Measurements from ENCODE around the gene UBE2G2. TPM values are rescaled to one million over a fixed set of nuclear protein-coding genes. Genes with fewer than 3 reads are reported as not detected.

The UBE2G2 gene
- total and polyA plus RNA-seq, 7 experiments from 2014 or later = 50.7 to 150 (median 118) TPM

- Mint-ChIP-seq H3K4me3 (no peak overlapping the region), H3K27me3 (peaks cover 0 to 25% (median 0%) of the 10 kb centered on the region in 5 donors), H3K27ac (no peak overlapping the region), H3K9me3 (peaks cover 0 to 26% (median 0%) of the 10 kb centered on the region in 11 donors), H3K4me1 (peaks cover 0 to 9% (median 2%) of the 10 kb centered on the region in 7 donors), H3K36me3 (no peaks in the 10 kb centered on the region)
- ChIA-PET CTCF (interaction anchor here (1.4 kb wide), 1 partner anchor 226 kb away, joined by 3 read pairs; no protein-coding TSS in a partner anchor), POLR2A (no interaction called here)
- Histone ChIP-seq H3K27ac (ENCODE audit: low read depth, low read length) (no peak overlapping the region), H3K27me3 (ENCODE audit: control insufficient read depth in 2 of 2, insufficient read depth in 2 of 2, low read length in 2 of 2) (no peaks in the 10 kb centered on the region), H3K4me1 (ENCODE audit: control insufficient read depth in 2 of 2, insufficient read depth in 2 of 2, low read length in 2 of 2) (no peaks in the 10 kb centered on the region), H3K36me3 (ENCODE audit: control insufficient read depth in 2 of 3, insufficient read depth in 3 of 3, low read length in 3 of 3) (no peaks in the 10 kb centered on the region), H3K4me3 (ENCODE audit: low read length) (no peak overlapping the region), H3K9me3 (ENCODE audit: control insufficient read depth in 2 of 3, low read length in 3 of 3) (no peaks in the 10 kb centered on the region)
- ATAC-seq (no peak), DNase-seq (no peak)
- intact Hi-C loops (cut with micrococcal nuclease) = no loop called here
Observed at GRCh38 chr21:44736291-44737004, 65.2 kb downstream of the UBE2G2 start.

- Mint-ChIP-seq H3K36me3 (no peaks in the 10 kb centered on the region), H3K9me3 (peaks cover 0 to 26% (median 0%) of the 10 kb centered on the region in 11 donors), H3K27ac (no peak overlapping the region), H3K4me3 (no peak overlapping the region), H3K27me3 (peaks cover 0 to 30% (median 0%) of the 10 kb centered on the region in 5 donors), H3K4me1 (peaks cover 0 to 9% (median 2%) of the 10 kb centered on the region in 7 donors)
- no peaks in the 10 kb centered on the region for H3K36me3 ChIP-seq (ENCODE audit: control insufficient read depth in 2 of 3, insufficient read depth in 3 of 3, low read length in 3 of 3)
- H3K9me3 ChIP-seq (ENCODE audit: control insufficient read depth in 2 of 3, low read length in 3 of 3) = no peaks in the 10 kb centered on the region
- no peak overlapping the region for H3K4me3 ChIP-seq (ENCODE audit: low read length)
- H3K27me3 ChIP-seq (ENCODE audit: control insufficient read depth in 2 of 2, insufficient read depth in 2 of 2, low read length in 2 of 2) = no peaks in the 10 kb centered on the region
- CTCF ChIA-PET = no interaction called here
- intact Hi-C loops (cut with micrococcal nuclease) = no loop called here
- H3K4me1 ChIP-seq (ENCODE audit: control insufficient read depth in 2 of 2, insufficient read depth in 2 of 2, low read length in 2 of 2) = no peaks in the 10 kb centered on the region
- DNase-seq (no peak), ATAC-seq (no peak)
- H3K27ac ChIP-seq (ENCODE audit: low read depth, low read length) = no peak overlapping the region
- POLR2A ChIA-PET = no interaction called here
Observed at GRCh38 chr21:44735821-44736220, 65.8 kb downstream of the UBE2G2 start.

- Histone ChIP-seq H3K9me3 (ENCODE audit: control insufficient read depth in 2 of 3, low read length in 3 of 3) (no peaks in the 10 kb centered on the region), H3K27ac (ENCODE audit: low read depth, low read length) (no peak overlapping the region), H3K4me3 (ENCODE audit: low read length) (no peak overlapping the region), H3K27me3 (ENCODE audit: control insufficient read depth in 2 of 2, insufficient read depth in 2 of 2, low read length in 2 of 2) (no peaks in the 10 kb centered on the region), H3K4me1 (ENCODE audit: control insufficient read depth in 2 of 2, insufficient read depth in 2 of 2, low read length in 2 of 2) (no peaks in the 10 kb centered on the region), H3K36me3 (ENCODE audit: control insufficient read depth in 2 of 3, insufficient read depth in 3 of 3, low read length in 3 of 3) (no peaks in the 10 kb centered on the region)
- H3K36me3 Mint-ChIP-seq = no peaks in the 10 kb centered on the region
- ATAC-seq = no peak
- H3K4me1 Mint-ChIP-seq = peaks cover 0 to 9% (median 2%) of the 10 kb centered on the region in 7 donors
- H3K9me3 Mint-ChIP-seq = peaks cover 0 to 26% (median 0%) of the 10 kb centered on the region in 11 donors
- H3K27me3 Mint-ChIP-seq = peaks cover 0 to 26% (median 0%) of the 10 kb centered on the region in 5 donors
- CTCF ChIA-PET = no interaction called here
- H3K4me3 Mint-ChIP-seq = no peak overlapping the region
- POLR2A ChIA-PET = no interaction called here
- intact Hi-C loops (cut with micrococcal nuclease) = no loop called here
- H3K27ac Mint-ChIP-seq = no peak overlapping the region
- DNase-seq = no peak
Observed at GRCh38 chr21:44734841-44735240, 66.8 kb downstream of the UBE2G2 start.

- Histone ChIP-seq H3K4me3 (ENCODE audit: low read length) (no peak overlapping the region), H3K27ac (ENCODE audit: low read depth, low read length) (no peak overlapping the region), H3K27me3 (ENCODE audit: control insufficient read depth in 2 of 2, insufficient read depth in 2 of 2, low read length in 2 of 2) (no peaks in the 10 kb centered on the region), H3K36me3 (ENCODE audit: control insufficient read depth in 2 of 3, insufficient read depth in 3 of 3, low read length in 3 of 3) (no peaks in the 10 kb centered on the region), H3K4me1 (ENCODE audit: control insufficient read depth in 2 of 2, insufficient read depth in 2 of 2, low read length in 2 of 2) (no peaks in the 10 kb centered on the region), H3K9me3 (ENCODE audit: control insufficient read depth in 2 of 3, low read length in 3 of 3) (no peaks in the 10 kb centered on the region)
- ChIA-PET POLR2A (no interaction called here), CTCF (interaction anchor here (0.8 kb wide), 1 partner anchor 243 kb away, joined by 3 read pairs; no protein-coding TSS in a partner anchor)
- no peak overlapping the region for H3K4me3 Mint-ChIP-seq
- intact Hi-C loops (cut with micrococcal nuclease) = no loop called here
- H3K36me3 Mint-ChIP-seq = no peaks in the 10 kb centered on the region
- H3K4me1 Mint-ChIP-seq = peaks cover 0 to 9% (median 2%) of the 10 kb centered on the region in 7 donors
- H3K27me3 Mint-ChIP-seq = peaks cover 0 to 21% (median 0%) of the 10 kb centered on the region in 5 donors
- H3K9me3 Mint-ChIP-seq = peaks cover 0 to 20% (median 0%) of the 10 kb centered on the region in 11 donors
- no peak for ATAC-seq
- no peak for DNase-seq
- no peak overlapping the region for H3K27ac Mint-ChIP-seq
Observed at GRCh38 chr21:44734026-44734745, 67.4 kb downstream of the UBE2G2 start.

GRCh38 chr21:44732956-44733355, 68.7 kb downstream of the UBE2G2 start:
- ChIA-PET POLR2A (no interaction called here), CTCF (no interaction called here)
- no peak overlapping the region for H3K4me3 ChIP-seq (ENCODE audit: low read length)
- no peaks in the 10 kb centered on the region for H3K9me3 ChIP-seq (ENCODE audit: control insufficient read depth in 2 of 3, low read length in 3 of 3)
- Mint-ChIP-seq H3K36me3 (no peaks in the 10 kb centered on the region), H3K9me3 (peaks cover 0 to 8% (median 0%) of the 10 kb centered on the region in 11 donors), H3K4me3 (no peak overlapping the region), H3K4me1 (peaks cover 0 to 8% (median 2%) of the 10 kb centered on the region in 7 donors), H3K27ac (peak overlapping the region in 1 of 9 donors; percentile 37), H3K27me3 (peaks cover 0 to 18% (median 2%) of the 10 kb centered on the region in 5 donors)
- DNase-seq (no peak), ATAC-seq (no peak)
- intact Hi-C loops (cut with micrococcal nuclease) = no loop called here
- H3K36me3 ChIP-seq (ENCODE audit: control insufficient read depth in 2 of 3, insufficient read depth in 3 of 3, low read length in 3 of 3) = no peaks in the 10 kb centered on the region
- no peak overlapping the region for H3K27ac ChIP-seq (ENCODE audit: low read depth, low read length)
- no peaks in the 10 kb centered on the region for H3K4me1 ChIP-seq (ENCODE audit: control insufficient read depth in 2 of 2, insufficient read depth in 2 of 2, low read length in 2 of 2)
- H3K27me3 ChIP-seq (ENCODE audit: control insufficient read depth in 2 of 2, insufficient read depth in 2 of 2, low read length in 2 of 2) = no peaks in the 10 kb centered on the region

GRCh38 chr21:44732263-44732662, 69.4 kb downstream of the UBE2G2 start:
- Histone ChIP-seq H3K27me3 (ENCODE audit: control insufficient read depth in 2 of 2, insufficient read depth in 2 of 2, low read length in 2 of 2) (no peaks in the 10 kb centered on the region), H3K4me3 (ENCODE audit: low read length) (no peak overlapping the region), H3K9me3 (ENCODE audit: control insufficient read depth in 2 of 3, low read length in 3 of 3) (no peaks in the 10 kb centered on the region), H3K27ac (ENCODE audit: low read depth, low read length) (no peak overlapping the region), H3K36me3 (ENCODE audit: control insufficient read depth in 2 of 3, insufficient read depth in 3 of 3, low read length in 3 of 3) (no peaks in the 10 kb centered on the region), H3K4me1 (ENCODE audit: control insufficient read depth in 2 of 2, insufficient read depth in 2 of 2, low read length in 2 of 2) (no peaks in the 10 kb centered on the region)
- peaks cover 0 to 3% (median 0%) of the 10 kb centered on the region in 7 donors for H3K4me1 Mint-ChIP-seq
- CTCF ChIA-PET = no interaction called here
- POLR2A ChIA-PET = no interaction called here
- peak overlapping the region in 1 of 9 donors; percentile 16 for H3K27ac Mint-ChIP-seq
- DNase-seq = no peak
- H3K36me3 Mint-ChIP-seq = no peaks in the 10 kb centered on the region
- intact Hi-C loops (cut with micrococcal nuclease) = no loop called here
- peaks cover 0 to 5% (median 0%) of the 10 kb centered on the region in 11 donors for H3K9me3 Mint-ChIP-seq
- no peak for ATAC-seq
- H3K27me3 Mint-ChIP-seq = peaks cover 0 to 18% (median 7%) of the 10 kb centered on the region in 5 donors
- H3K4me3 Mint-ChIP-seq = no peak overlapping the region

Data from naive thymus-derived CD4-positive, alpha-beta T cell (primary cell).